Keratinocyte (primary cell): ENCODE data around the gene POLDIP2. TPM values are rescaled to one million over a fixed set of nuclear protein-coding genes. Genes with fewer than 3 reads are reported as not detected.

ENCODE experiments used
- DNase-seq: peaks from one replicate; pipeline ENCODE4 v3.0.0-alpha.2; 2011; ENCODE audit warnings: low read depth, missing footprints, low spot score
- FAIRE-seq: peaks from 2 replicates; lab custom pipeline; 2011; peaks lifted over from hg19 to GRCh38; lab: Jason Lieb, UNC
- H2AFZ ChIP-seq: 2 replicates; pipeline ENCODE4 v1.6.0; 2012; ENCODE audit warnings: low read length, control low read depth, inconsistent platforms; ENCODE audit not compliant: control insufficient read depth
- H3K27ac ChIP-seq: 2 replicates; pipeline ENCODE4 v1.5.1; 2011; ENCODE audit warnings: low read length; ENCODE audit not compliant: control insufficient read depth, insufficient read depth
- H3K27me3 ChIP-seq: 3 replicates; pipeline ENCODE4 v1.6.0; 2011; ENCODE audit warnings: low read length; ENCODE audit not compliant: control insufficient read depth, insufficient read depth; ENCODE audit errors: extremely low read depth
- H3K36me3 ChIP-seq, 2 experiments: 2 replicates in 1 of 2; 3 replicates in 1 of 2; pipeline ENCODE4 v1.5.1; 2011; ENCODE audit warnings: low read length in 2 of 2, mild to moderate bottlenecking in 1 of 2; ENCODE audit not compliant: control insufficient read depth in 2 of 2, insufficient read depth in 2 of 2; ENCODE audit errors: extremely low read depth in 1 of 2
- H3K4me1 ChIP-seq: 3 replicates; pipeline ENCODE4 v1.5.1; 2011; ENCODE audit warnings: low read length; ENCODE audit not compliant: control insufficient read depth, insufficient read depth; ENCODE audit errors: extremely low read depth
- H3K4me2 ChIP-seq: 3 replicates; pipeline ENCODE4 v1.6.0; 2011; ENCODE audit warnings: low read depth, low read length; ENCODE audit not compliant: control insufficient read depth, insufficient read depth; ENCODE audit errors: extremely low read depth
- H3K4me3 ChIP-seq, 3 experiments: fragments of 200-600 bp in 1 of 3; sonication (generic) in 1 of 3; 2 replicates in 2 of 3; 3 replicates in 1 of 3; pipeline ENCODE4 v1.5.1; 2011 to 2016; ENCODE audit warnings: low read length in 3 of 3, mild to moderate bottlenecking in 3 of 3, control low read depth in 2 of 3, inconsistent platforms in 1 of 3, low read depth in 1 of 3, mixed read lengths in 1 of 3, mixed run types in 1 of 3, moderate library complexity in 1 of 3; ENCODE audit not compliant: control insufficient read depth in 2 of 3, insufficient read depth in 2 of 3; ENCODE audit errors: extremely low read depth in 1 of 3
- H3K79me2 ChIP-seq: 2 replicates; pipeline ENCODE4 v1.6.0; 2012; ENCODE audit warnings: low read length; ENCODE audit not compliant: control insufficient read depth, insufficient read depth
- H3K9ac ChIP-seq: 3 replicates; pipeline ENCODE4 v1.6.0; 2011; ENCODE audit warnings: low read length; ENCODE audit not compliant: control insufficient read depth, insufficient read depth; ENCODE audit errors: extremely low read depth
- H3K9me1 ChIP-seq: 3 replicates; pipeline ENCODE4 v1.6.0; 2011; ENCODE audit warnings: low read length; ENCODE audit not compliant: control insufficient read depth, insufficient read depth; ENCODE audit errors: extremely low read depth
- H3K9me3 ChIP-seq: 2 replicates; pipeline ENCODE4 v1.5.1; 2012; ENCODE audit warnings: low read depth, low read length; ENCODE audit not compliant: control insufficient read depth
- H4K20me1 ChIP-seq: 3 replicates; pipeline ENCODE4 v1.6.0; 2011; ENCODE audit warnings: low read length; ENCODE audit not compliant: control insufficient read depth, insufficient read depth; ENCODE audit errors: extremely low read depth
- CTCF ChIP-seq, 3 experiments: IDR thresholded peaks in 1 of 3; conservative IDR thresholded peaks in 1 of 3; optimal IDR thresholded peaks in 1 of 3; 2 replicates in 2 of 3; 3 replicates in 1 of 3; pipeline versions ENCODE3 to v1.5.1; 2011; ENCODE audit warnings: low read length in 3 of 3, mild to moderate bottlenecking in 3 of 3, moderate library complexity in 2 of 3, control low read depth in 1 of 3, inconsistent platforms in 1 of 3; ENCODE audit not compliant: insufficient read depth in 2 of 3; ENCODE audit errors: extremely low read depth in 1 of 3
- EZH2 ChIP-seq: IDR thresholded peaks from one replicate; pipeline ENCODE4 v1.6.1; 2012; ENCODE audit warnings: inconsistent platforms, mild to moderate bottlenecking, low read length, moderate library complexity
- dilution Hi-C: fragments of 300-500 bp; cut with MboI; formaldehyde crosslinking; loops from one replicate; pipeline ENCODE4 v1.7.0; 2020; ENCODE audit warnings: low sequenced_read_pairs; ENCODE audit not compliant: extremely low pct_ligation_motif_present
- polyA plus RNA-seq, 5 experiments: library from polyadenylated mRNA; depleted of rRNA in 3 of 5; stranded (reverse) in 3 of 5; stranded (forward) in 1 of 5; unstranded in 1 of 5; fragments of >200 nt; gene quantifications; 1 replicate in 1 of 5; 2 replicates in 3 of 5; 3 replicates in 1 of 5; pipeline versions ENCODE4 v1.2.1 to v1.2.3, GENCODE V29; 2011 to 2012; ENCODE audit warnings: missing spikeins in 2 of 5, low read depth in 1 of 5, low replicate concordance in 1 of 5

The POLDIP2 gene
- polyA plus RNA-seq, 1 donor (not counting 4 experiments of a cell fraction or from before 2014, with no cell fraction given): 90.2 TPM

GRCh38 chr17:28395426-28395825 is 38.1 kb upstream of the POLDIP2 start:
- H3K27me3 ChIP-seq: no peaks in the 10 kb centered on the region
- no peak for DNase-seq
- H3K79me2 ChIP-seq: no peaks in the 10 kb centered on the region
- no peak for FAIRE-seq
- no peak overlapping the region for H2AFZ ChIP-seq
- H3K4me1 ChIP-seq: peaks cover 10% of the 10 kb centered on the region
- no peak overlapping the region for H3K4me2 ChIP-seq
- no peaks in the 10 kb centered on the region for H3K9me1 ChIP-seq
- dilution Hi-C loops: no loop called here
- no peaks in the 10 kb centered on the region for H3K9me3 ChIP-seq
- H3K9ac ChIP-seq: no peak overlapping the region
- H3K27ac ChIP-seq: no peak overlapping the region
- no peak for TF ChIP-seq EZH2
- no peak for TF ChIP-seq CTCF (optimal IDR thresholded peaks at IDR 0.05 in 1 of 3, IDR thresholded peaks at IDR 0.05 in 1 of 3, conservative IDR thresholded peaks at IDR 0.05 in 1 of 3; ENCODE audit: extremely low read depth in 1 of 3, insufficient read depth in 2 of 3, low read length in 3 of 3)
- H3K36me3 ChIP-seq: no peaks in the 10 kb centered on the region
- H3K4me3 ChIP-seq: no peak overlapping the region
- no peaks in the 10 kb centered on the region for H4K20me1 ChIP-seq

GRCh38 chr17:28394337-28395116 is 37.2 kb upstream of the POLDIP2 start:
- no peaks in the 10 kb centered on the region for H3K27me3 ChIP-seq
- no peak overlapping the region for H3K27ac ChIP-seq
- dilution Hi-C loops: no loop called here
- DNase-seq: no peak
- no peaks in the 10 kb centered on the region for H3K79me2 ChIP-seq
- H3K36me3 ChIP-seq: no peaks in the 10 kb centered on the region
- H3K4me3 ChIP-seq: no peak overlapping the region
- no peaks in the 10 kb centered on the region for H3K9me3 ChIP-seq
- H2AFZ ChIP-seq: no peak overlapping the region
- no peak for TF ChIP-seq CTCF (optimal IDR thresholded peaks at IDR 0.05 in 1 of 3, IDR thresholded peaks at IDR 0.05 in 1 of 3, conservative IDR thresholded peaks at IDR 0.05 in 1 of 3; ENCODE audit: extremely low read depth in 1 of 3, insufficient read depth in 2 of 3, low read length in 3 of 3)
- no peak for TF ChIP-seq EZH2
- H4K20me1 ChIP-seq: no peaks in the 10 kb centered on the region
- peak overlapping the region; percentile 34 for H3K4me2 ChIP-seq
- no peak for FAIRE-seq
- no peaks in the 10 kb centered on the region for H3K9me1 ChIP-seq
- peaks cover 10% of the 10 kb centered on the region for H3K4me1 ChIP-seq
- no peak overlapping the region for H3K9ac ChIP-seq
